Measurements from ENCODE around the gene EVC2.

DNA sequence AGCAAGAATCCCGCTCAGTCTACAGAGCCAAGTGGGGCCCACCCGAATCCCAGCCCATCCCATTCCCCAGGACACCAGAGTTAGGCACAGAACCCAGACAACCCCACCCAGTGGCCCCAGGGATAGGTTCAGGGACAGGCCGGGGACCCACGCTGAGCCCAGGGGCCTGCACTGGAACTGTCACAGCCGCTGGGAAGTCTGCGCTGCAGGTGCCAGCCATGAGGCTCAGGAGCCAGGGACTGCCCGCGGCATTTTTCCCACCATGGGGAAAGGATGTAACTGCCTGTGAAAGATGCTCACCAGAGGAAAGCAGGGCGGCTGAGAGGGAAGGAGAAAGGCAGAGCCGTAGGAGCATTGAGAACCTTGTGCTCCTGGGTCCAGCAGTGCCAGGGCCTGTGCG is 12.0 kb downstream of the EVC2 start:
- TF ChIP-seq, protein P1, sequence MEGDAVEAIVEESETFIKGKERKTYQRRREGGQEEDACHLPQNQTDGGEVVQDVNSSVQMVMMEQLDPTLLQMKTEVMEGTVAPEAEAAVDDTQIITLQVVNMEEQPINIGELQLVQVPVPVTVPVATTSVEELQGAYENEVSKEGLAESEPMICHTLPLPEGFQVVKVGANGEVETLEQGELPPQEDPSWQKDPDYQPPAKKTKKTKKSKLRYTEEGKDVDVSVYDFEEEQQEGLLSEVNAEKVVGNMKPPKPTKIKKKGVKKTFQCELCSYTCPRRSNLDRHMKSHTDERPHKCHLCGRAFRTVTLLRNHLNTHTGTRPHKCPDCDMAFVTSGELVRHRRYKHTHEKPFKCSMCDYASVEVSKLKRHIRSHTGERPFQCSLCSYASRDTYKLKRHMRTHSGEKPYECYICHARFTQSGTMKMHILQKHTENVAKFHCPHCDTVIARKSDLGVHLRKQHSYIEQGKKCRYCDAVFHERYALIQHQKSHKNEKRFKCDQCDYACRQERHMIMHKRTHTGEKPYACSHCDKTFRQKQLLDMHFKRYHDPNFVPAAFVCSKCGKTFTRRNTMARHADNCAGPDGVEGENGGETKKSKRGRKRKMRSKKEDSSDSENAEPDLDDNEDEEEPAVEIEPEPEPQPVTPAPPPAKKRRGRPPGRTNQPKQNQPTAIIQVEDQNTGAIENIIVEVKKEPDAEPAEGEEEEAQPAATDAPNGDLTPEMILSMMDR (IDR thresholded peaks at IDR 0.05): no peak
- no peak for TF ChIP-seq REST (IDR thresholded peaks at IDR 0.05; ENCODE audit: insufficient read depth in 1 of 2, low read depth in 2 of 2, low read length in 1 of 2)
